ENCODE data around the gene GAPDH.
A peak's percentile ranks its signal among the peaks of the same experiment; 100 is the strongest.
"Not testable (repeated sequence)": the region's sequence is repeated elsewhere in the genome, so short reads cannot be mapped to it uniquely, and the experiment has no call there.

GAPDH gene

DNA sequence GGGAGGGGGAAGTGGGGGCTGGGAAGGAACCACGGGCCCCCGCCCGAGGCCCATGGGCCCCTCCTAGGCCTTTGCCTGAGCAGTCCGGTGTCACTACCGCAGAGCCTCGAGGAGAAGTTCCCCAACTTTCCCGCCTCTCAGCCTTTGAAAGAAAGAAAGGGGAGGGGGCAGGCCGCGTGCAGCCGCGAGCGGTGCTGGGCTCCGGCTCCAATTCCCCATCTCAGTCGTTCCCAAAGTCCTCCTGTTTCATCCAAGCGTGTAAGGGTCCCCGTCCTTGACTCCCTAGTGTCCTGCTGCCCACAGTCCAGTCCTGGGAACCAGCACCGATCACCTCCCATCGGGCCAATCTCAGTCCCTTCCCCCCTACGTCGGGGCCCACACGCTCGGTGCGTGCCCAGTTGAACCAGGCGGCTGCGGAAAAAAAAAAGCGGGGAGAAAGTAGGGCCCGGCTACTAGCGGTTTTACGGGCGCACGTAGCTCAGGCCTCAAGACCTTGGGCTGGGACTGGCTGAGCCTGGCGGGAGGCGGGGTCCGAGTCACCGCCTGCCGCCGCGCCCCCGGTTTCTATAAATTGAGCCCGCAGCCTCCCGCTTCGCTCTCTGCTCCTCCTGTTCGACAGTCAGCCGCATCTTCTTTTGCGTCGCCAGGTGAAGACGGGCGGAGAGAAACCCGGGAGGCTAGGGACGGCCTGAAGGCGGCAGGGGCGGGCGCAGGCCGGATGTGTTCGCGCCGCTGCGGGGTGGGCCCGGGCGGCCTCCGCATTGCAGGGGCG is at the start of gene GAPDH:
GAPDH (plus strand) TSS at position 595 of the 772 bp plus-strand sequence. CDS start 316 bp downstream, outside the sequence.
- DNase-seq, result peak; percentile 98

DNA sequence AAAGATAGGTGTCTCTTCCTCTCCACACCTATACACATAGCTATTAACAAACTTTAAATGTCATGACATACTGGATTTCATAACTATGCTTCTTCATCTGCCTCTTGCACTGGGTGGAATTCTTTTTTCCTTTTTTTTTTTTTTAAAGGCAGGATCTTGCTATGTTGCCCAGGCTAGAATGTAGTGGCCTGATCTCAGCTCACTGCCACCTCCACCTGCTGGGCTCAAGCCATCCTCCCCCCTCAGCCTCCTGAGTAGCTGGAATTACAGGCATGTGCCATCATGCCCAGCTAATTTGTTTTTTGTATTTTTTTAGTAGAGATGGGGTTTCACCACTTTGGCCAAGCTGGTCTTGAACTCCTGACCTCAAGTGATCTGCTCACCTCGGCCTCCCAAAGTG is 46.1 kb upstream of the GAPDH start:
- no peak for DNase-seq

DNA sequence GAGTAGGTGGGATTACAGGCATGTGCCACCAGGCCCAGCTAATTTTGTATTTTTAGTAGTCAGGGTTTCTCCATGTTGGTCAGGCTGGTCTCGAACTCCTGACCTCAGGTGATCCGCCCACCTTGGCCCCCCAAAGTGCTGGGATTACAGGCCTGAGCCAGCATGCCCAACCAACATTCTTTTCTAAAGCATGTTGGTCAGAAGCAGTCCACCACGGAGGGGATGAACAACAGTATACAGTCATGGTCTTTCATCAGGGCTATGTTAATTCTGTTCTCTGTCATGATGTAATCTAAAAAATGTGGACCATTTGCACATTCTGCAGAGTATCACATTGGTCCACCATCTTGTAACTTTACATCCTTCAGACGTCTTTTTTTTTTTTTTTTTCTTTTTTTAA is 44.9 kb upstream of the GAPDH start:
- no peak for DNase-seq

DNA sequence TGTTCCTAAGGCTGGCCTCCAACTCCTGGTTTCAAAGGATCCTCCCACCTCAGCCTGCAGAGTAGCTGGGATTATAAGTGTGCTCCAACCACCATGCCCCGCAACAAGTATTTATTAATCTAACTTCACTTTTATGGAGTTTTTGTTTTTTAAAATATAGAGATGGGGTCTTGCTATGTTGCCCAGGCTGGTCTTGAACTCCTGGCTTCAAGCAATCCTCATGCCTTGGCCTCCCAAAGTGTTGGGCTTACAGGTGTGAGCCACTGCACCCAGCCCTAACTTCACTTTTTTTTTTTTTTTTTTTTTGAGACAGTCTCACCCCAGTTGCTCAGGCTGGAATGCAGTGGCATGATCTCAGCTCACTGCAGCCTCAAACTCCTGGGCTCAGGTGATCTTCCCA is 43.6 kb upstream of the GAPDH start:
- DNase-seq, result not testable (repeated sequence)

DNA sequence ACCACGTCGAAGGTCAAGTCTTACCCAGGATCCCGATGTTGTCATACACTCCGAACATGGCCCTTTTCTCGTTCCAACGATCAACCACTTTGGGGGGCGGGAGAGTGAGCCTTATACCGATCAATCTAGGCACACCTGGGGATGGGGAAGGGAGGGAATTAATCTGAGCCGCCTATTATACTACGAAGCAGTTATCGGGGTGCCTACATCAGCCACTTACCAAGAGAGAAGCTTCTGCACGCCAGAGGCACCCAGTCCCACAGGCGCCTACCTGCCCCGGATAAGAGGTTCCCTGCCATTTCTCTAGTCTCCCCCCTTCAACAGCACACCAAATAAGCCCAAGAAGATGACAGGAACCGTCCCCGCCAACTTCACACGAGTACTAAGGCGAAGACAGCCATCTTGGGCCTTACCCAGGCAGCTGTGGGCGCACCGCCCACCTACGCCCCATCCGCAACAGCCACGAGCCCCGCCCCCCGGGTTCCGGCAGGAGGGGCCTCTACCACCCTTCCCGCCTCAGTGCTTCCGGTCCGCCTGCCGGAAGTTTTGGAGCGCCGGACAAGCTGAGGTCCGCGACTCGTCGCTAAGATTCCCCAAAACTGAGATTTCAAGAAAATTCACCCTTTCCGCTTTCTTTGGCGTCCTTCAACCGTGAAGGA is 41.4 kb upstream of the GAPDH start, which contains the start of gene MRPL51:
MRPL51 (minus strand) TSS at position 425 of the 659 bp plus-strand sequence; CDS start at position 299, 126 bp downstream.
- DNase-seq, result peak; percentile 98

DNA sequence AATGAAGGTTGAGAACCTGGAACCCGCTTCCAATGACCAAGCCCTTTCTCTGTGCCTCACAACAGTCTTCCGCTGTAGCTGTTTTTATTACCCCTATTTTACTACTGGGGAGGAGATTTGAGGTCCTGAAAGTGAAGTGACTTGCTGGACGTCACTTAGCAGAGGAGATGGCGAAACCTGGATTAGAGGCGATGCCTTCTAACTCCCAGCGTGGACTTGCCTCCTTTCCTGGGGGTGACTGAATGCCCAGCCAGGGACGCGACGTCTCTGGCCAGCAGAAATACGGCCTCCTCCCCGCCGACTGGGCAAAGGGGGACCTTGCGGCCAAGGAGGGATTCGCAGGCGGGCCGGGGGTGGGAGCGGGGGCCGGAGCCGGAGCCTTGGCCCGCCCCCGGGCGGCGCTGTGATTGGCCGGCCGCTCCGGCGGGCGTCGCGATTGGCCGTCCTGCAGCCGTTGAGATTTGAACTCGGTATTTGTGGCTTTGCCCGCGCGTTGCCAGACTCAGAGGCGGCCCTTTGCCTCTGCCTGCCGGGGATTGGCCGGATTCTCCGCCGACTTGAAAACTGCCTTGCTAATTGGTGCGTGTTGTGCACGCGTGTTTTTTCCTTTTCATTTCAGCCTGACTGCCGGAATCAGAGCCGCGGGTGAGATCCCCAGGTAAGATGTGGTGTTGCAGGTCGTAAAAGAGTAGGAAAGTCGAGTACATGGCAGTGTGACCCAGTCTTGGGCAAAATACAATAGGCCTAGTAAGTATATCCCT is 40.6 kb upstream of the GAPDH start, which contains the start of gene NCAPD2:
NCAPD2 (plus strand) TSS at position 606 of the 761 bp plus-strand sequence. CDS start 997 bp downstream, outside the sequence.
- peak; percentile 98 for DNase-seq

DNA sequence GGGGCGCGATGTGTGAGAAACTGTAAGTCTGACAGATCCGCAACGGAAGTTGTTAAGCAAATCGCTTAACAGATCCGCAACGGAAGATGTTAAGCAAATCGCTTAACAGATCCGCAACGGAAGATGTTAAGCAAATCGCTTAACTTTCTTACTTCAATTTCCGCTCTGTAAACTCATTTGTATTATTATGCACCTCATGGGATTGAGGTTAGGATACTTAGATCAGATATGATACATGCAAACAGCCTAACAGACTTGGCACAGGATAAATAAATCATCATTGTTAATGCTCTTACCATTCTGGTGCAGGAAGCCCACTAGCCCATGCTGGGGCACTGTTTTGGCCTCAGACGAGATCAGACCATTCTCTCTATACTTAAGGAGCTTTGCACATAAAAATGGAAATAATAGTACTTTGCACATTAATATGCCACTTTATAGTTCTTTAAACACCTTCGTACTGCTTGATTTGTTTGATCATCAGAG is 40.0 kb upstream of the GAPDH start:
- DNase-seq, result peak; percentile 37

DNA sequence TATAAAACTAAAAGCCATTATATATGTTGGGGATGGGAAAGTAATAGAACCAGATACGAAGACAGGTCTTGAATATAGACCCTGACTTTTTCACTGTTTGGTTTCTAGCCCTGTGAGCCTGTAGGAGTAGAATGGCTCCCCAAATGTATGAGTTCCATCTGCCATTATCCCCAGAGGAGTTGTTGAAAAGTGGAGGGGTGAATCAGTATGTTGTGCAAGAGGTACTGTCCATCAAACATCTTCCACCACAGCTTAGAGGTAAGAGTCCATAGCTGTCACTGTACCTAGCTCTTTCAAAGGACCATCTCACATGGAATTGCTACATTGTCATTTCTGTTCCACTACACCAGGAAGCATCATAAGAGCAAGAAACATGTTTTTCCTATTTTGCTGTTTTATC is 39.3 kb upstream of the GAPDH start:
- no peak for DNase-seq

DNA sequence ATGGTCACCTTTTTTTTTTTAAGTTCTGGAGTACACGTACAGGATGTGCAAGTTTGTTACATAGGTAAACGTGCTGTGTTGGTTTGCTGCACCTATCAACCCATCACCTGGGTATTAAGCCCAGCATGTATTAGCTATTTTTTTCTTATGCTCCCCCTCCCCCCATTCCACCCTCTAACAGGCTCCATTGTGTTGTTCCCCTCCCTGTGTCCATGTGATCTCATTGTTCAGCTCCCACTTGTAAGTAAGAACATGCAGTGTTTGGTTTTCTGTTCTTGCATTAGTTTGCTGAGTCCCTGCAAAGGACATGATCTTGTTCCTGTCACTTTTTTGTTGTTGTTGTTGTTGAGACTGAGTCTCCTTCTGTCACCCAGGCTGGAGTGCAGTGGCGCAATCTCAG is 37.0 kb upstream of the GAPDH start:
- not testable (repeated sequence) for DNase-seq

DNA sequence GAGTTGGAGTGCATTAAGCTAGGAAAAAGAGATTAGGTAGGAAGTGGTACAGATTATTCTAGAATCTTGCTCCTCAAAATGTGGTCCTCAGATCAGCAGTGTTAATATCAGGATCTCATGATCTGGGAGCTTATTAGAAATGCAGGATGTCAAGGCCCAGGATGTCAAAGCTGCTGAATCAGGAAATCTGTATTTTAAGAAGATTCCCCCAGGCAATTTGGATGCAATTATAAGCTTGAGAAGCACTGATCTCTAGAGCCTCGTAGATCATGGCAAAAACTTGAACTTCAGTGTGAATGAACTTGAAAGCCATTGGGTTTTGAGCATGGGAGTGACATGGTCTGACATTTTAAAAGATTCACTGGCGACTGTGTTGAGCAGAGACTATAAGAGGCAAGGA is 33.9 kb upstream of the GAPDH start:
- DNase-seq, result no peak

DNA sequence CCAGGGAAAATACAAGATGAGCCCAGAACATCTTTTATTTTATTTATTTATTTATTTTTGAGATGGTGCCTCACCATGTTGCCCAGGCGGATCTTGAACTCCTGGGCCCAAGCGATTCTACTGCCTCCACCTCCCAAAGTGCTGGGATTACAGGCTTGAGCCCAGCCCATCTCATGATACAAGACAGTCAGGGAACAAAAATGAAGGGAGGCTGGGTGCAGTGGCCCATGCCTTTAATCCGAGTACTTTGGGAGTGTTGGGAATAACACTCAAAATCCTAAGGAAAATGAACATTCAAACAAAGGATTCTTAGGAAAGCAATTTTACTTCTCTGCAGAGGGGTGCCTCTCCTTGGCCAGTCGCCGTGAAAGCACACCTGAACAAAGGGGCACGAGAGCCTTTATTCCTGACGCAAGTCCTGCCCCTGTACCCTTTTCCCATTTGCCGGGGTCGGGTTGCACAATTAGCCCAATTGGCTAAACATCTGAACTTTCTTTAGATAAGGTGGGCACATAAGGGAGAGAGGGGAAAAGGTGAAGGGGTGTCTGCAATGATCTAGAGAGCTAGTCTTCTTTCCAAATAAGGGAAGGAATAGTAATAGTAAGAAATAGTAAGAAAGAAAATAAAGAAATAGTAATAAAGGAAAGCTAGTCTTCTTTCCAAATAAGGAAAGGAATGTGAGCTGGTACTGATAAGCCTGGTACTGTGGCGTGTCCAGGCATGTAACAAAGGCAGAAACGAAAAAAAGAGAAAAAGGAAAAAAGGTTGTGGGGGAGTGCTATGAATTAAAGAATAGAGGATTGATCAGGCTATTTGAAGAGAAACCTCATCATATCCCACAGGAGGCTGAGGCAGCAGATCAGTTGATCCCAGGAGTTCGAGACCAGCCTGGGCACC is 27.0 kb upstream of the GAPDH start:
- DNase-seq, result no peak

DNA sequence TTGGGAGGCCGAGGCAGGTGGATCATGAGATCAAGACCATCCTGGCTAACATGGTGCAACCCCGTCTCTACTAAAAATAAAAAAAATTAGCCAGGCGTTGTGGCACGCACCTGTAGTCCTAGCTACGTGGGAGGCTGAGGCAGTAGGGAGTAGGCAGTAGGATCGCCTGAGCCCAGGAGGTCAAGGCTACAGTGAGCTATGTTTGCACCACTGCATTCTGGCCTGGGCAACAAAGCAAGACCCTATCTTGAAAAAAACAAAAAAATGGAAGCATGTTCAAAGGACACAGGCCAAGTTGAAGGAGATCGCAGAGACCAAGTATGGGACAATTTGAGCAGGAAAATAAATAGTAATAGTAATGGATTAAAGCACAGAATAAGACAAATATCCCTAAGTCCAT is 26.2 kb upstream of the GAPDH start:
- DNase-seq, result no peak

DNA sequence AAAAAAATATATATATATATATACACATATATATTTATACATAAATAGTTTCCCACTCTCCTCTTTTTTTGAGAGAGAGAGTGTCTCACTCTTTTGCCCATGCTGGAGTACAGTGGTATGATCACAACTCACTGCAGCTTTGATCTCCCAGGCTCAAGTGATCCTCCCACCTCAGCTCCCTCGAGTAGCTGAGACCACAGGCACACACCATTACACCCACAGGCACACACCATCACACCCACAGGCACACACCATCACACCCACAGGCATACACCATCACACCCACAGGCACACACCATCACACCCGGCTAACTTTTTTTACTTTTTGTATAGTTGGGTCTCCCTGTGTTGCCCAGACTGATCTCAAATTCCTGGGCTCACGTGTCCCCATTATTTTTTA is 14.1 kb upstream of the GAPDH start:
- no peak for DNase-seq

DNA sequence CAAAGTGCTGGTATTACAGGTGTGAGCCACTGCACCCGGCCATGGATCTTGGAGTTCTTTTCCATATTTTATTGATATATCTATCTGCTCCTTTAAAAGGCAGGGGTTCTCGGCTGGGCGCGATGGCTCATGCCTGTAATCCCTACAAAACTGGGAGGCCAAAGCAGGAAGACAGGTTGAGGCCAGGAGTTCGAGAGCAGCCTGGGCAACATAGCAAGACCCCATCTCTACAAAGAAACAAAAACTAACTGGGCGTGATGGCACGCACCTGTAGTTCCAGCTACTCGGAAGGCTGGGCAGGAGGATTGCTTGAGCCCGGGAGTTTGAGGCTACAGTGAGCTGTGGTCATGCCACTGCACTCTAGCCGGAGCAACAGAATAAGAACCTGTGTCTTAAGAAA is 12.1 kb upstream of the GAPDH start:
- no peak for DNase-seq

DNA sequence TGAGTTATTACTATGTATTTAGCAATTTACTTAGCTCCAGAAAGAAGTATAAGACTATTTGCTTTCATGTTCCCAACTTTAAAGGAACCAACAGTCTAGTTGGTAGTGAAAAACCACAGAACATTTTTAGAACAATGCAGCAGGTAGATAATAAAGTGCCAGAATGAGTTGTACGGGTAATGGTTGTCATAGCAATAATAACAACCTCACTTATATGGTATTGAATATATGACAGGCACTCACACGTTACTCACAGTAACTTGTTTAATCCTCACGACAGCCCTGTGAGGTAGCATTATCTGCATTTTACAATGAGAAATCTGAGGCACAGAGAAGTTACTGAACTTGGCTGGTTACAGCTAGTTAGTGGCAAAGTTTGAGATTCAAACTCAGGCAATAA is 10.6 kb upstream of the GAPDH start:
- no peak for DNase-seq

DNA sequence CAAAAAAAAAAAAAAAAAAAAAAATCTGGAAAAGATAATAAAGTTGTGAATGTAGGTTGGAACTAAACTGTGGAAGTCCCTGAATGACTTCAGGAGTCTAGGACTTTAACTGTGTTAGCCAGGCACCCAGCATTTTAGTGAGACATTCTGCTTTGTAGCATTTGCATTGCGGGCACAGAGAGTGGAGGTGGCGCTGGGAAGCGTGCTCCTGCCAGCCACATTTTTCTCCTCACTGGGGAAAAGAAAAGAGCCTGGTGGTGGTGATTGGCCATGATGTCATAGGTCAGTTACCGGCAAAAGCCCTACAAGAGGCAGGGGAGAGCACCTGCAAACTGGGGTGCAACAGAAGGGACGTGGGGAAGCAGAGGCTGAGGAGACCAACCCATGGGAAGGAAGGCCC is 9.7 kb upstream of the GAPDH start:
- DNase-seq, result no peak

DNA sequence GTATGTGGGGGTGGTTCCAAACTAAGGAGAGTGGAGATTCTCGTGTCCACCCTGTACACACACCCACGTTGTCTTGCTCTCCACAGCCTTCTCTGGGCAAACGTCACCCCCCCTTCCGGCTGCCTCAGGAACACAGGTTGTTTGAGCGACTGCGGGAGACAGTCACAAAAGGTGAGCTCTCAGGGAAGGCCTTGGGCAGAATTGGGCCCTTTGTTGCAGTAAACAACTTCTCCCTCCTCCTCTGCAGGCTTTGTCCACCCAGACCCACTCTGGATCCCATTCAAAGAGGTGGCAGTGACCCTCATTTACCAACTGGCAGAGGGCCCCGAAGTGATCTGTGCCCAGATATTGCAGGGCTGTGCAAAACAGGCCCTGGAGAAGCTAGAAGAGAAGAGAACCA is 8.1 kb upstream of the GAPDH start:
- DNase-seq, result no peak

DNA sequence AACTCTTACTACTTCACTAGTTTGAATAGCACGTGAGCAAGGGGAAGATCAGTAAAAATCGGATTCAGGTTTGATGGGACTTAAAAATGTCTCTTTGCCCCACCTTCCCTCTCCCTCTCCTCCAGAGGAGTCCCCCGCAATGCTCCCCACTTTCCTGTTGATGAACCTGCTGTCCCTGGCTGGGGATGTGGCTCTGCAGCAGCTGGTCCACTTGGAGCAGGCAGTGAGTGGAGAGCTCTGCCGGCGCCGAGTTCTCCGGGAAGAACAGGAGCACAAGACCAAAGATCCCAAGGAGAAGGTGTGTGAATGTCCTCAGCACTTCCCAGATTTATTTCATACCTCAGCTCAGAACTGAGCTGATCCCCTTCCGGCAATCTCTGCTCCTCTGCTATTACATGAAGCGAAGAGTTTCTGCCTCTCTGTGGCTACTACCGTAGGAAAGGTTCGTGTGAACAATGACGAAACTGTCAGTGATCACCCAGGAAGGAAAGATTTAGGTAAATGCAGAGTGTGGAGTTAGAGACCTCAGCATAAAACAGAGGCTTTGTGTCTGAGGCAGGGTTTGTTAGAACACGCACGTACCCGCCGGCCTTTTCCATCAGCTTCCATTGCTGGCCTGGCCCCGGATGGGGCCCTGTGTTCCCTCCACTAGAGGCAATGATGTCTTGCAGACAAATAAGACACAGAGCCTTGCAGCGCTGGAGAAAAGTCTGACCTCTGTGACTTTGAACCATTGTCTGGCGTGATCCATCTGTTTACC is 7.4 kb upstream of the GAPDH start:
- no peak for DNase-seq

DNA sequence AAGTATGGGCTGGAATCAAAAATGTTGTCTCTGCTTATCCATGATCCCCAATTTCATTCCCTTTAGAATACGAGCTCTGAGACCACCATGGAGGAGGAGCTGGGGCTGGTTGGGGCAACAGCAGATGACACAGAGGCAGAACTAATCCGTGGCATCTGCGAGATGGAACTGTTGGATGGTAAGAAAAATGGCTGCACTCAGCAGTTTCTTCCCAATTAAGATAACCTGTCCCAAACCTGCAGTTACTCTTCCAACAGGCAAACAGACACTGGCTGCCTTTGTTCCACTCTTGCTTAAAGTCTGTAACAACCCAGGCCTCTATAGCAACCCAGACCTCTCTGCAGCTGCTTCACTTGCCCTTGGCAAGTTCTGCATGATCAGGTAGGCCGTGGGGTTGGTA is 6.6 kb upstream of the GAPDH start:
- DNase-seq, result no peak

DNA sequence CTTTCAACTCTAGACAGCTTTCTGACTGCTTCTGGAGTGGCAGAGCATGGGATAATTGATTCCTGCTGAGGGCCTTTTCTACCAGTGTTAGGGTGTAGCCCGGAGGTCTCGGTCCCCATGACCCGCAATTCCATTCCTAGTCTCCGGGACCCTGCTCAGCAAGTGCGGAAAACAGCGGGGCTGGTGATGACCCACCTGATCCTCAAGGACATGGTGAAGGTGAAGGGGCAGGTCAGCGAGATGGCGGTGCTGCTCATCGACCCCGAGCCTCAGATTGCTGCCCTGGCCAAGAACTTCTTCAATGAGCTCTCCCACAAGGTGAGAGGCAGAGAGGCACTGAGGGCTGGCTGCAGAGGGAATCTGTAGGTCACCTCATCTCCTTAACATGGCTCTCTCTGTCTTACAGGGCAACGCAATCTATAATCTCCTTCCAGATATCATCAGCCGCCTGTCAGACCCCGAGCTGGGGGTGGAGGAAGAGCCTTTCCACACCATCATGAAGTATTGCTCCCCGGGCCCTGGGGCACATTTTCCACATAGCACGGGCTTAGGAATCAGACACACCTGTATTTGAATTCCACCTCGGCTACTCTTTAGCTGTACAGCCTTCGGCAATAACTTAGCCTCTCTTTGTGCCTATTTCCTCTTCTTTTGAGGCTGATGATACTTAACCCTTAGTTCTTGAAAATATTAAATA is 5.6 kb upstream of the GAPDH start:
- no peak for DNase-seq

DNA sequence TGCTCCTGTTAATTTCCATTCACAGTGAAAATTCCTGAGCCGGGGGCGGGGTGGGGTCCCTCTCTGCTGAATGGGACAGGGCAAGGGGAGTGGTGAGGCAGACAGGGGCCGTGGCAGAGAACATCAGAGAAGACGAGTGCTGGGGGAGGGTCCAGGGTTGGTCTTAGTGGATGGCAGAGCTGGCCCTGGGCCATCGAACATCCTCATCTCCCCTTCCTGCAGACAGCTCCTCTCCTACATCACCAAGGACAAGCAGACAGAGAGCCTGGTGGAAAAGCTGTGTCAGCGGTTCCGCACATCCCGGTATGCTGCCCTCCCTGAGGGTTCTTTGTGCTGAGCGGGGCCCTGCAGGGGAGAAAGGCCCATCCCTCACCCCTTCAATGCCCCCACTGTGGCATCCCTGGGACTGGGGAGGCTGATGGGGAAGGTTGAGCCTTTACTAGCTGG is 5.0 kb upstream of the GAPDH start:
- no peak for DNase-seq

Measured in RPMI8226 (cell line).